Stimulated activated CD8-positive, alpha-beta memory T cell treated with anti-CD3 and anti-CD28 coated beads, Interleukin-7, amount 100 ng/mL, for 4 hours (primary cell): ENCODE data around the gene TLL2.
A peak's percentile ranks its signal among the peaks of the same experiment; 100 is the strongest.

Source experiments
- DNase-seq, 2 donors: peaks; one replicate each; pipeline ENCODE4 v3.0.0-alpha.2; 2020; ENCODE audit warnings: low read depth in 2 of 2

The TLL2 gene

DNA sequence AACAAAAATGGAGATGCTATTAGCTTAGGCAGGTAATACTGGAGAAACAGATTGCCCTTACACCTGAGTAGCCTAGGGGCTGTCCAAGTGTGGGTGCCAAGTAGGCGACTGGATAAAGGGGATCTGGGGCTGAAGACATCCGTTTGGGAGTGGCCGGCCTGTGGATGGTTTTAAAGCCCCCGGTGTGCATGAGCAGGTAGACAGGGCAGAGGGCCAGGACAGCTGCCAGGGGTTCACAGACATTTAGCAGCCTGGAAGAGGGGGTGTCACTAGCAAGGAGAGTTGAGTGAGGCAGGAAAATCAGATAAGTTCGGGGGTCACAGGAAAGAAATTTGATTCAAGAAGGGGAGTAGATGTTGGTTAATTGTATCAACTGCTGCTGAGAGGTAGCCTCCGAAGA is 153.4 kb downstream of the TLL2 start:
- DNase-seq, result no peak

DNA sequence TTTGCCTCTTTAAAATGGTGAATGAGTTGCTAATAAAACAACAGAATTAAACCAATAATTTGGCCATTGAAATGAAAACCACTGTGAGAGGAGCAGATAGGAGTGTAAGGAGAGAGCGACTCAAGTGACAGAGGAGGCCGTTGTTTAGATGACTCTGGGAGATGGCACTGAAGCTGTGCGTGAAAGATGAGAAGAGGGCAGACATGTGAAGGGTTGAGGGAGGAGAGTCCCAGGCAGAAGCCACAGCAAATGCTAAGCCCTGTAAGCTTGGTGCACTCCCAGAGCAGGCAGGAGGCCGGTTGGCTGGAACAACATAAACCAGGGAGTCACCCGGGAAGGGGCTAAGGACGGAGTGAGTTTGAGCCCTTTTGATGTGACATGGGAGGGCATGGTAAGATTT is 154.1 kb downstream of the TLL2 start:
- DNase-seq, result no peak

DNA sequence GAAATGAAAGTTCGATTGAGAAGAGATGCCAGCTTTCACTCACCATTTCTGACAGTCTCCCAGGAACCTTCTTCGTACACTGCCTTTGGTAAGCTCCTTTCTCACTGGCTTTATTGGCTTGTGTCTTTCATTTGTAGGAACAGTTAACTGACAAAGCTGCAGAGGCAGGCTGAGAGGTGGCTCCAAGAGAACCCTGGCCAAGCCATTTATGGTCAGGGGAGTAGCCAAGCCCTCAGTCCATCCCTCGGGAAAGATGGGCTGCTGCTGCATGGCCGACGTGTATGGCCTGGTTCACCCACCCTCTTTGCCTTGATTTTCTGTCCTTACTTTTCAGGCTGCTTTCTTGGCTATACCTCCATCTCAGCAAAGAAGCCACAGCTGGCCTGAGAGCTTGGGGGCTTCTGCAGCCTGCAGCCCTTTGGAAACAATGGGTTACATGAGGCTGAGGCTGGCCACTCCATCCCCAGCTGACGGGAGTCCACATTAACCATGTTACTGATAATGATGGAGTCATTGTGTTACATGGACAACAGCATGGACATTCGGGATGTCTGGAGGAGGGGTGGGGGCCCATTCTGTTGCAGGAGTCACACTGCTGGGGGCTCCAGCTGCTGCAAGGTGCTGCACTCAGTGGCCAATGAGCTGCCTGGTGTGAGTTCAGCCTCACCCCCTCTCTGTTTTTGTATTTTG is 154.7 kb downstream of the TLL2 start, which contains the start of gene OPALIN:
OPALIN (minus strand) TSS at position 152 of the 690 bp plus-strand sequence; CDS start at position 46, 106 bp downstream.
- no peak for DNase-seq

DNA sequence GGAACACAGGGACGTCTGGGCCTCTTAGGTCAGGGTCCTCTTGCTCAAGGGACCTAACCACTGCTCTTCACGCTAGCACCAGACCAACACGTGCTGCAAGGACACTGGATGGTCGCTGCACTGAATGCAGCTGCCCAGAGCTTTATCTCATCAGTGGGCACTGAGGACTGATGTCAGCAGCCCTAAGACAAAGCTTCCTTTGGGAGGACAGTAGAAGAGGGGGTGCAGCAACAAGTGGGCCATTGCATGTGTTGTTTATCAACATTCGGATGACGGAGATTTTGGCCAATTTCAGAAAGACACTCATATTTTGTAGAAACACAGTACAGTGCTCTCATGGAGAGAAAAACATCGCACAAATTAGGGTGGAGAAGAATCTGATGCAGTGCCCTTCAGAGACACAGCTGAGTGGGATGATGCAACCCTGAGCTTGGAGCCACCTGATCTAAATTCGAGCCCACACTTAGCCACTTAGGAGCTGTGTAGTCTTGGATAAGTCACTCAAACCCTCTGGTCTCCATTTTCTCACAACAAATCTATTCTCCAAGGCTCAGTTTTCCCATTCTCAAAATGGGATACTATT is 156.6 kb downstream of the TLL2 start:
- no peak for DNase-seq

DNA sequence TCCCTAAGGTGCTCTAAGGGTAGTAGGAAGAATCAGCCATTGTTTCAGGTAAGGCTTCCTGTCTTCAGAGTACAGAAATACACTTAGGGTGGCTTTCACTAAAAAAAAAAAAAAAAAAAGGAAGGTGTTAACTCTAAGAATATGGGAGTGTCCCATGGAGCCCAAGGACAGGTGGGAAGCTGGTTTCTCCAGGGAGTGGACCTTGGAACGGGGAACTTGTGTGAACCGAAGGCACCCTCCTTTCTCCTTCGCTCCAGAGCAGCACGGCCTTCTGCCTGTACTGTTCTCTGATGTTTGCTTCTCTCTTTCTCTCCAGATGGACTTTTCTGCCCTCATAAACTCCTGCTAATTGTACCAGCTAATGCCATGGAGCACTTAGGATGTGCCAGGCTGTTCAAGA is 161.1 kb downstream of the TLL2 start:
- DNase-seq, result no peak

DNA sequence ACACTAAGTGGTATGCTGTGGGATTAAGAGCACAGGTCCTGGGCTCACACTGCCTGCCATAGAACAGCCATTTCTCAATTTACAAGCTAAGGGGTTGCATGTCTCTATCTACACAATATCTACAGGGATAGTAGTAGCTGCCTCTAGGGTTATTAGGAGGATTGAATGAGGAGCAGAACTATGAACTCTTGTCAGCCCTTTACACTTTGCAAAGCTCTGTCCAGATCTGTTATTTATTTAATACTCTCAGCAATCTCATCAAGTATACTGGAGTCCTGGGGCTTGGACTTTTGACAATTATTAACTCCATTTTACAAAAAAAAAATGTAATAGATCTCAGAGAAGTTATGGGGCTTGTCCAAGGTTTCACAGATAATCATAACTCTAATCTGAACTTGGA is 161.7 kb downstream of the TLL2 start:
- DNase-seq, result no peak

DNA sequence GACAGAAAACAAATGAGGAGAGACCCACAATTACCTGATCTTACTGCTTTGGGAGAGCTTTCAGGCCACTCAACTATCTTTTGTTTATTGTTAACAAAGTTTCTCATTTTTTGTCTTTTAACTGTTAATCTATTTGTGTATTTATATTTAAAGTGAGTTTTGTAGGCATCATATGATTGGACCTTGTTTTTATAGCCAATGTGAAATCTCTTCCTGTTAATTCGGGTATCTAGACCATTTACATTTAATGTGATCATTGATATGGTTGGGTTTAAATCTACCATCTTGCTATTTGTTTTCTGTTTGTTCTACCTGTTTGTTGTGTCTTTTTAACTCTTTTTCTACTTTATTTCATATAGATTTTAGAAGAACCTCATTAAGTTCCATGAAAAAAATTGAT is 167.4 kb downstream of the TLL2 start:
- no peak for DNase-seq

DNA sequence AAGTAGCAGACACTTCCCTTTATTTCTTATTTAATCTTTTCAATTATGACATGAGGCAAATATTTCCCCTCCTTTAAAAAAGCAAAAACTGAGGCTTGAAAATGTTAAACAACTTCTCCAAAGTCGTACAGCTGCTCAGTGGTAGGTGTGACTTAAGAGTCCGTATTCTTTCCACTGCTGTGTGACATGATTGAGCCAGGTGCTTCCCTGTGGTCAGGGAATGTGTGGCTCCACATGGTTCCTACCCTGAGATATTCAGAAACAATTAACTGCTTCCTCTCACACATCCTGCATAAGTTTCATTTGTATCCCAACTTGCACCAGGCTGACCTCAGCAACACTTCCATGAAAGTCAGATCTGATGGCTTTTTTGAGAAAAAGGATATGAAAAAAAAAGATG is 168.5 kb downstream of the TLL2 start:
- no peak for DNase-seq

DNA sequence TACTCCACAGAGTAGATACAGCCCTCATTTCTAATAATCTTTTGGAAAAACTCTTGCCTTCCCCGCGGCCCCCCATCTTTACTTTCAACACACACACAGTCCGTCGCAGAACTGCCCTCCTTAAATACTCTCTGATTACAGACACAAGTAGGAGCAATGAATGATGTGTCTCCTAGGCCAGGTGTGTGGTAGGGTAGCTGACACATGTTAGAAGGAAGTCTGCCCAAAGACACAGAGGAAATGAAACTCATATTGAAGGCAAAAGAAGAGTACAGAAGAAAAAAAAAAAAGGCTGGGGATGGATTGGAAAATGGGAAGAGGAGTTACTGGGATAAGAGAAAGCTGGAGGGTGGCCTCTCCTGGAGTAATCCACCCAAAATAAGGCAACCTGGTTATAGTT is 169.5 kb downstream of the TLL2 start:
- DNase-seq, result no peak

DNA sequence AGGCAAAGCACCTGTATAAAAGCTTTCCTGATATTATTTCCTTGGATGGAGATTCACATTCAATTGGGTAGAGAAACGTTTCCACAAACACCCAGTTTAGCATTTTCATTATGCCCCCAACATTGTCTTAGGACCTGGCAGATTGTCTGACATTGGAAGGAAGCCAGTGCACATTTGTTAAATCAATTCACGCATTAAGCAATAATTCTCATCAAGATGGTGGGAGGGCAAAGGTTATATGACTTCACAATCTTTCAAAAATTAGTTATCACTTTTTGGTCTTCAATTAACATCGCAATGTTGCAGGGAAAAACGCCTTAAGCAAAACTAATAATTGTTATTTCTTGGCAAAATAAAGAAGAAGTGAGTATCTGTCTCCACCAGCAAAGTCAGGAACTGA is 171.3 kb downstream of the TLL2 start:
- no peak for DNase-seq

DNA sequence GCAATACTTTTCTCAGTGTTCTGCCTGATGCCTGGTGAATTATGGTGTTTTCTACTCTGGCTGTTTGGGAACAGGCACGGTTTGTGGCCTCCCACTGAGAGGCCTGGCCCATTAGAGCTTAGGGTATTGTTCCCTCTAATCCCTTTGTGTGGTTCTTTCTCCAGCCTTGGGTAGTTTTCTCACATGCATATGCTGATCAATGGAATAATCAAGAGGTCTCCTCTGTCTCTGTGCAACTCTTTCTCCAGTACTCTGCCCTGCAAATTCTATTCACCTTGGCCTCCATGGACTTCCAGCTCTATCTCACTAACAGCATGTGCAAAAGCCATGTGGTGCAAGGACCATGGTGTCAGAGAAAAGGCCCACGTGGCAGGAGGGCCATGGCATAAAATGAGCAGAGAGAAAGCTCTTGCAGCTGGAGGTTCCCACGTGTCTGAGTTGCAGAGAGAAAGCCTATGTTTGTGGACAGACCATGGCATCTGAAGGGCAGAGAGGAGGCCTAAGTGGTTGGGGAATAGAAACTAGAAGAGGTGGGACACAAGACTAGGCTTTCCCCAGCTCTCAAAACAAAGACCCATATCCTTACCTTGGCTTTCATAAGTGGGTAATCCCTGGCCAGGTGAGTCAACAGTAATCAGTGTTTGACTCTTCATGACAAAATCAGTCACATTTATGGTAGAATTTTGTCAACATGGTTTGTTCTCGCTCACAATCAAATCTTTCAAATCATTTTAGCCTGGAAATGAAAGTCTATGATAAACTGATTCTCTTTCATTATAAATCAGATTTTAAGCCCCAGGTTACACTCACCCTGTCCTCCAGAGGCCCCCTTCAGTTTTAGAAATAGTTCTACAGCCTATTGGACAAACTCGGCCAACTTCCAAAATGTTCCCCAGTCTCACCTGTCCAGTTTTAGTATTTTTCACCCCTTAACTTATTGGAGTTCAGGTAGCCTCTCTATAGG is 172.2 kb downstream of the TLL2 start:
- no peak for DNase-seq

DNA sequence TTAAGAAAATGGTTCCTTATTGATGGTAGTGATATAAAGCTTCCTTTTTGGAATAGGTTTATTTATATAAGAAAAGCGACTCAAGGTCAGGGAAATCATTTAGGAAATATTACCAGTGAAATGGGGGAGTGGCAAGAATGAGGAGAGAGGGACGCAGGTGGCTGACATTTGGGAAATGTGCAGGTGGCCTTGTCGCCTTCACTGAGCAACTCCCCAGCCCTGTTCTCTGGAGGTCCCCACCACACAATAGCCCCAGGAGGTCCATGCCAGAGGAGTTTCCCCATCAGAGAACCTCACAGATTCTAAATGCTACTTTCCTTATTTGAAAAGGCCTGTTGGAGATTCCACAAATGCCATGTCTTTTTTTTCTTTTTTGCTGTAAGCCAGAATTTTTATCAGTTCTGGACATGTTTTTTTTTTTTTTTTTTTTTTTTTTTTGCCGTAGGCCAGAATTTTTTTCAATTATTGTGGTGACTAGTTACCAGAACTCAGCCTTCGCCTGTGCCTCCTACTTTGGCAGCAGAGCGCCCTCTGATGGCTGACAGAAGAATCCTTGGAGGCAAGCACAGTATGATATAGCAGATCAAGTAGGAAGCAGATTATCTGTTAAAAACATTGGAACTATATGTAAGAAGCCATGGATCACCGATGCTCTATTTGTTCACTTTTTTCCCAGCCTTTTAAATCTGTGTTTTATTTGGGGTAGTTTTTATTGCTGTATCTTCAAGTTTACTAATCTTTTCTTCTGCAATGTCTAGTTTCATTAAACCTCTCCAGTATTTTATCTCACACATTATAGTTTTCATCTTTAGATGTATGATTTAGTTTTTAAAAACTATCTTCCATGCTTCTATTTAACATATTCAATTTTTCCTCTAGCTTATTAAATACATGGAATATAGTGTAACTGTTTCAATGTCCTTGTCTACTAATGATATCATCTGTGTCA is 173.5 kb downstream of the TLL2 start:
- DNase-seq, result peak in 1 of 2 donors; percentile 6

DNA sequence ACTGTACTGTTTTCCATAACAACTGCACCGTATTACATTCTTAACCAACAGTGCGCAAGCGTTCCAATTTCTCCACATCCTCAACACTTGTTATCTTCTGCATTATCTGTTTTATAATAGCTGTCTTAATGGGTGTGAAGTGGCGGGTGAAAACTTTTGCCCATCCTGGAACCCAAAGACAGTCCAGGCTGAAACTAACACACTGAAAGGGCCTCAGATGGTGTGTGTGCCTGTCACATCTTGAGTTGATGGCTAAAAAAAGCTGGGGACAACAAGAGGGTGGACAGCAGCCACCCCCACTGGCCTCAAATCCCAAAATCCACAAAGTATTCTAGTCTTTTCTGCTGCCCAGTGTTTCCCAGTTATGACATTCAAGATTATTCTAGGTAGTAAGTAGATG is 174.3 kb downstream of the TLL2 start:
- no peak for DNase-seq

DNA sequence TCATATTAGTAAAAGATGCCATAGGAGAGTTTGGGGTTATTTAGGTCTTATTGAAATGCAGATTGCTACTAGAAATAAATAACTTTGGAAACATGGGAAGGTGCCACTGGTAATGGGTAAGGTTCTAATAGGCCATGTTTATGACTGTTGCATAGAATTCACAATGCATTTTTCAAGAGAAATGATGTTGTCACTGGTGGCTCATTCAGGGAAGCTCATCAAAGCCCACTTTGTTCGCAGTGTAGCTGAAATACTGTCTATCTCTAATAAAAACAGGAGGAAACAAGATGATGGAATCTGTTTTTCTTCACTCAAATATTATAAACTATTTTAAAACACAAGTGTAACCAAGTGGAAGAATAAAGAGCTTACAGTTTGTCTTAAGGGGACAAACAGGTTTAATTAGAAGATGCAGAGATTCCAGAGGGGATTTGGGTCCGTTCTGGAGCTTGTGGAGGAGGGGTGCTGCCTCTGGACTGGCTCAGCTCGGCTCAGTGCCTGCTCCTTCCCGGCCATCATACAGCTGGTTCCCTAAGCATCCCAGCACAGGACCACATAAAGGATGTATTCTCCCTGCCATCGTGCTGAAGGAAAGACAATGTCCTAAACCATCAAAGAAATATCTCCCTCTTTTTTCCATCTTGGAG is 175.3 kb downstream of the TLL2 start:
- no peak for DNase-seq

DNA sequence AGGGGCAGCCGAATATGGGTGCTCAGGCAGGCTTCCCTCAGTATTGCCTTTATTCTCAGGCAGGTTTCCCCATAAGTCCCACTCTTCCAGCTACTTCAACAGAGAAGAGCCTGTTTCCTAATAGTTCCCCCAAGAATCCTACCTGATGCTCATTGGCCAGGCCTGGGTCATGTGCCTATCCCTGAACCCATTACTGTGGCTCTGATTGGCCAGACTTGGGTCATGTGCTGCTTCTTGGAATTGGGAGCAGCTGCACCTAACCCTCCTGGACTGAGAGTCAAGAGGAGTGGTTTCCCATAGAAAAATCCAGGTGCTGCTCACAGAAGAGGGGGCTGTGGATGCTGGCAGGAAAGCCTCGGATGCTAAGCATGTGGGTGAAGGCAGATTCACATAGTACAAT is 176.6 kb downstream of the TLL2 start:
- DNase-seq, result no peak

DNA sequence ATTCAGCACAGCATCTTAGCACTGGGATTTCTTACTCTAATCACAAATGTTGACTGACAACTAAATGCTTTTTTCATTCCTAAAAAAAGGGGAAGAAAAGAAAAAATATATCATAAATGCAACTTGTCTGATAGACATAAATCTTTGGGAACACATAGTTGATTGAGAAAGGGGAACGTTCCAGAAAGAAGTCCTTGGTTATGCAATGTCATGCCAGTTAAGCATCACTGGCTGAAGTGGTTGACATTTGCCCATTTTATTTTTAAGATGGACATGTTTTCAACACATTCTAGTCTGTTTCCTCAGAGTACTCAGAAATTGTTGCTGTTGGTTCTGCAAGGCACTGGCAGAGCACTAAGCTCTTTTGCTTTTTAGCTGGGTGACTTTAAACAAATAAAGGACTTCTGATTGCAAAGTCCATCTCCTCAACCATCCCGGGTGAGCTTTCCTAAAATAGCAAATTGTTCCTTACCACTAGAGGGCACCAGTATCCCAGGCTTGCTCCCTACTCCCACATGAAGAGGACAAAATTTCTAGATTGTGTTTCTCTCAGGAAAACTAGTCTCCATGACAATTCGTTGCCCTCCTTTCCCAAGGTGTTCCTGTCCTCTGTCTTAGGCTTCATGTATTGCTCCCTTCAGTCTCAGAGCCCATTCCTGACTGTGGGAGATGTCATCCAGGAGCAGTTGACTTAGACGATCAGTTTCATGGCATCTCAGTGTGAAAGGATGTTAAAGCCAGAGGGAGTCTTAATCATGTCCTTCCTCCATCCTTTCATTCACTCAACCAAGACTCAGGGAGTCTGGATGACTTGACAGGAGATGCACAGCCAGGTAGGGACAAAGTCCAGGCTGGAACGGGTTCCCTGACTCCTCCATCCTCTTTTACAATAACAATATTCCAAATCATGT is 178.9 kb downstream of the TLL2 start:
- no peak for DNase-seq

DNA sequence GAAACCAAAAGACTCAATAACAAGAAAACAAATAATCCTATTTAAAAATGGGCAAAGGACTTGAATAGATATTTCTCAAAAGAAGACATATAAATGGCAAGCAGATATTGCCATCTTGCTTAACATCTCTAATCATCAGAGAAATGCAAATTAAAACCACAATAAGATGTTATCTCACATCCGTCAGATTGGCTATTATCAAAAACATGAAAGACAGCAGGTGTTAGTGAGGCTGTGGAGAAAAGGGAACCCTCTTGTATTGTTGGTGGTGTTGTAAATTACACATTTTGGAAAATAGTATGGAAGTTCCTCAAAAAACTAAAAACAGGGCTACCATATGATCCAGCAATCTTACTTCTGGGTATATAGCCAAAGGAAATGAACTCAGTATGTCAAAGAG is 180.6 kb downstream of the TLL2 start:
- DNase-seq, result no peak

DNA sequence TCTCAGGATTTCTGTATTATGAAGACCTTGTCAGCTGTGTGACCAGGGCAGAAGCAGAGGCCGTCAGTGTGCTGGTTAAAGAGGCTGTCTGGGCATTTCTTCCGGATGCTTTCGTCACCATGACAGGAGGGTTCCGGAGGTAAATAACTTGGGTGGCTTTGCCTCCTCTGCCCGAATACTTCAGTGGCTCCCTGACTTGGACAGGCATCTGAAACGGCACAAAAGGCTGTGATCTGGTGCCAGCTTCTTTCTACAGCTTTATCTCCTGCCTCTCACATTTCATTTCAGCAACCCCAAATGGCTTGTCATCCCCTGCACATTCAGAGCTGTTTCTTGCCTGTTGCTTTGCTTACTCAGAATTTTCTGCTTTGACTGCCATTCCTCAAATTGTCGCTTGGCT is 186.3 kb downstream of the TLL2 start:
- no peak for DNase-seq

DNA sequence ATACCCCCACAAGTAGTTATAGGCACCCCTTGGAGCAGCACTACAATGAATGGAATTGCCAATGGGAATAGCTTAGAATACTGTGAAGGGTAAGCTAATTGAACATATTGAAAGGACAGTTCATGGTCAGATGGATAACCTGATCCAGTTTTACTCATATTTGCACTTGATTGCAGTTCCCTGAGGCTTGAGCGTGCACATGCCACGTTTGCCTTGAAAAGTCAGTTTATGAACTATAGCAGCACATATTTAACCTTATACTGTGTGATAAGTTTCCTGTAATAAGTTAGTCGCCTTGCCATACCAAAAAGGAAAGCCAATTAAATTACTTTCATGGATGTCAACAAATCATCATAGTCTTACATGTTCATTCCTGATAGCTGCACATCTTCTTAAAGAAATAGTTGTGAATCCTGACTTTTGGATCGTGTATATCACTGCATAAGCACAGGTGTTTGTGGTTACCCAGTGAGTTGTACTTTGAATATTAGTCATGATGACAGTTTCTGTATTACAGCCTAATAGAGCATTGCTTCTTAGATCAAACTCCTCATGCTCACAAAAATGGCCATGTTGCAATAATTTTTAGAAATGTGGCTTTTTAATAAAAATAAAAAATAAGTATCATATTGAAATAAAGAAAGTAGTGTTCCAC is 187.9 kb downstream of the TLL2 start:
- no peak for DNase-seq
